Stomach smooth muscle (tissue), 2 donors: ENCODE measurements around the gene NR2F1-AS1.

Experiments used
- H3K27ac ChIP-seq: one replicate; pipeline ENCODE4 v1.7.0; 2013; ENCODE audit warnings: mild to moderate bottlenecking, low read length, inconsistent platforms
- H3K27me3 ChIP-seq, 2 donors: one replicate each; pipeline ENCODE4 v1.7.0; 2013; ENCODE audit warnings: low read length in 2 of 2; ENCODE audit not compliant: insufficient read depth in 2 of 2, control insufficient read depth in 1 of 2
- H3K36me3 ChIP-seq, 2 donors: one replicate each; pipeline ENCODE4 v1.7.0; 2013; ENCODE audit warnings: low read length in 2 of 2; ENCODE audit not compliant: control insufficient read depth in 2 of 2, insufficient read depth in 2 of 2
- H3K4me1 ChIP-seq: one replicate; pipeline ENCODE4 v1.7.0; 2013; ENCODE audit warnings: low read length; ENCODE audit not compliant: control insufficient read depth, insufficient read depth
- H3K4me3 ChIP-seq, 2 donors: one replicate each; pipeline ENCODE4 v1.7.0; 2013; ENCODE audit warnings: low read length in 2 of 2
- H3K9ac ChIP-seq, 2 donors: one replicate each; pipeline ENCODE4 v1.7.0; 2013; ENCODE audit warnings: low read length in 2 of 2, mild to moderate bottlenecking in 1 of 2
- H3K9me3 ChIP-seq, 2 donors: one replicate each; pipeline ENCODE4 v1.7.0; 2013; ENCODE audit warnings: low read length in 2 of 2; ENCODE audit not compliant: control insufficient read depth in 2 of 2
- donor health status: healthy.
- donor health status: Pancreatic carcinoma.

The NR2F1-AS1 gene

DNA sequence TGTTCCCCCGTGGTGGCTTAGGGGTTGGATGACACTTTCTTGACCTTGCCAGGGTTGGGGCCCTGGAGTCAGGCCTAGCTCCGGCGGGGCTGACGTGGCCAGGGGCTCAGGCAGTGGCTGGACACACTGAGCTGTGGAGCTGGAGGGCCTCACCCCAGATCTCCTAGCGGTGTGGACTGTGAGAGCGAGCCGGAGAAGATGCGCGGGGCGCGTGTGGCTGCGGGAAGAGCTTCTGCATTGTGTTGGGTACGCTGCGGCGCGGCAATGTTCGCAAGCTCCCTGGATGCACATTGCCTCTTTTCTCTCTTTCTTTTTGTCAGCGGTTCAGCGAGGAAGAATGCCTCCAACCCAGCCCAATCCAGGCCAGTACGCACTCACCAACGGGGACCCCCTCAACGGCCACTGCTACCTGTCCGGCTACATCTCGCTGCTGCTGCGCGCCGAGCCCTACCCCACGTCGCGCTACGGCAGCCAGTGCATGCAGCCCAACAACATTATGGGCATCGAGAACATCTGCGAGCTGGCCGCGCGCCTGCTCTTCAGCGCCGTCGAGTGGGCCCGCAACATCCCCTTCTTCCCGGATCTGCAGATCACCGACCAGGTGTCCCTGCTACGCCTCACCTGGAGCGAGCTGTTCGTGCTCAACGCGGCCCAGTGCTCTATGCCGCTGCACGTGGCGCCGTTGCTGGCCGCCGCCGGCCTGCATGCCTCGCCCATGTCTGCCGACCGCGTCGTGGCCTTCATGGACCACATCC is 6.8 kb upstream of the NR2F1-AS1 start:
- Histone ChIP-seq H3K9me3 (no peaks in the 10 kb centered on the region), H3K27me3 (peaks cover 0 to 4% of the 10 kb centered on the region in 2 donors), H3K9ac (peak overlapping the region in 1 of 2 donors; percentile 51), H3K36me3 (peaks cover 0 to 4% of the 10 kb centered on the region in 2 donors), H3K27ac (peak overlapping the region; percentile 62), H3K4me3 (peak overlapping the region; percentile 17 to 99), H3K4me1 (peaks cover 19% of the 10 kb centered on the region)

GRCh38 chr5:93586736-93587596 is 5.9 kb upstream of the NR2F1-AS1 start:
- H3K9ac ChIP-seq, result peak overlapping the region in 1 of 2 donors; percentile 51
- peaks cover 21% of the 10 kb centered on the region for H3K4me1 ChIP-seq
- H3K27ac ChIP-seq, result peak overlapping the region; percentile 62
- peaks cover 0 to 2% of the 10 kb centered on the region in 2 donors for H3K36me3 ChIP-seq
- H3K27me3 ChIP-seq, result peaks cover 0 to 4% of the 10 kb centered on the region in 2 donors
- H3K4me3 ChIP-seq, result peak overlapping the region; percentile 17 to 99
- no peaks in the 10 kb centered on the region for H3K9me3 ChIP-seq

DNA sequence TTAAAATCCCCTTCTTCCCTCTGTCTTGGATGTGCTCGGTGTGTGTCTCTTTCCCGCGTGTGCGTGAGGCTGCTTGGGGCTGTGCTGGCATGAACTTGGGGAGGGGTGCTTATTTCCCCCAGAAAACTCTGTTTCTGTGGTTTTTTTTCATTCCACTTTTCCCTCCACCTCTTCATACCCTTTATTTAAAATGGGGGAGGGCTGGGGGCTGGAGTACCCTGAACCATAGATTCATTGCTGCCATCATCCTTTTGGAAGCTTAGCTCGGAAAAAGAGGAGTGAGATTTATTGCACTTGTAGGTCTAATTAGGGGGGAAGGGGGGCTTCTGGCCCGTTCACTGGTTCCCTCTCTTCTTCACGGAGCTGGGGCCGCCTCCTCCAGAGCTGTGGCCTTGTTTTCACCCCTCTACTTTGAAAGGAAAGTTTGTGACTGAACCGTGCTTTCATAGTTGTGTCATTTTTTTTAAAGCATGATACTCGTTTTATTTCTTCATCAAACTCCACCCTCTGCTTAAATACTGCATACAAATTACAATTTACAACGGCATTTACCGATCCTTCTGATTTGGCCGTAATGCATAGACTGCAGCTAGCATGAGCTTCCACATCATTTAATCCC is 4.9 kb upstream of the NR2F1-AS1 start:
- peak overlapping the region; percentile 75 to 99 for H3K4me3 ChIP-seq
- H3K27me3 ChIP-seq, result peaks cover 0 to 4% of the 10 kb centered on the region in 2 donors
- H3K4me1 ChIP-seq, result peaks cover 21% of the 10 kb centered on the region
- H3K9ac ChIP-seq, result peak overlapping the region; percentile 53 to 81
- H3K36me3 ChIP-seq, result peaks cover 0 to 2% of the 10 kb centered on the region in 2 donors
- H3K27ac ChIP-seq, result peak overlapping the region; percentile 69
- H3K9me3 ChIP-seq, result no peaks in the 10 kb centered on the region

DNA sequence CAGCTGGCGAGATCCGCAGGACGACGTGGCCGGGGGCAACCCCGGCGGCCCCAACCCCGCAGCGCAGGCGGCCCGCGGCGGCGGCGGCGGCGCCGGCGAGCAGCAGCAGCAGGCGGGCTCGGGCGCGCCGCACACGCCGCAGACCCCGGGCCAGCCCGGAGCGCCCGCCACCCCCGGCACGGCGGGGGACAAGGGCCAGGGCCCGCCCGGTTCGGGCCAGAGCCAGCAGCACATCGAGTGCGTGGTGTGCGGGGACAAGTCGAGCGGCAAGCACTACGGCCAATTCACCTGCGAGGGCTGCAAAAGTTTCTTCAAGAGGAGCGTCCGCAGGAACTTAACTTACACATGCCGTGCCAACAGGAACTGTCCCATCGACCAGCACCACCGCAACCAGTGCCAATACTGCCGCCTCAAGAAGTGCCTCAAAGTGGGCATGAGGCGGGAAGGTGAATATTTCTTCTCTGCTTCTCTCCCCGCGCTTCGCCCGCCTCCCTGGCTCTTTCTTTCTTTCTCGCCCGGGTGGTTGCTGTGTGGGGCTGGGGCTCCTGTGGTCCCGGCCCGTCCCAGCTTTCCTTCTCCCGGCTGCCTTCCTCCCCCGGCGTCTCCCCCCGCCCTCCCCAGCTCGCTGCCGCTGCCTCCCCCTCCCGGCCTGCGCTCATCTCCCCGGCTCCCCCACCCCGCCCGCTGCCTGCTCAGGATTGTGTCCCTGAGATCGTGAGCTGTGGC is 4.2 kb upstream of the NR2F1-AS1 start:
- H3K9ac ChIP-seq, result peak overlapping the region; percentile 53 to 81
- peak overlapping the region; percentile 88 to 99 for H3K4me3 ChIP-seq
- peaks cover 0 to 2% of the 10 kb centered on the region in 2 donors for H3K36me3 ChIP-seq
- no peaks in the 10 kb centered on the region for H3K9me3 ChIP-seq
- peak overlapping the region; percentile 70 for H3K27ac ChIP-seq
- peaks cover 0 to 5% of the 10 kb centered on the region in 2 donors for H3K27me3 ChIP-seq
- H3K4me1 ChIP-seq, result peaks cover 23% of the 10 kb centered on the region

DNA sequence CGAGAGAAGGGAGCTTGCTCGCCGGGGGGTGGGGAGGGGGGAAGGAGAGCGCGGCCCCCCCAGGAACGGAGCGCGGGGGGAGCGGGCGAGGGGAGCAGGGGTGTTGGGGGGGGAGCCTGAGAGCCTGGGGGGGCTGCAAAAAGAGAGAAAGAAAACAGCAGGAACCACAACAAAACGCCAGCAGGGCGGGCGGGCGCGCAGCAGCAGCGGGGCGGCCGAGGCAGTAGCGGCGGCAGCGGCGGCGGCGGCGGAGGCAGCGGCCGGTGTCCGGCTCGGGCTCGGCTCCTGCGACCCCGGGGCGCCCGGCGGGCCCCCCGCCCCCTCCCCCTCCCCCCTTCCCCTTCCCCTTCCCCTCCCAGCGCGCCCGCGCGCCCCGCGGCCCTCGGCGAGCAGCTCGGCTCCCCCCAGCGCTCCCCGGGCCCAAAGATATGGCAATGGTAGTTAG is 3.6 kb upstream of the NR2F1-AS1 start:
- H3K27ac ChIP-seq, result no peak overlapping the region

GRCh38 chr5:93583768-93584595 is 3.0 kb upstream of the NR2F1-AS1 start:
- H3K27ac ChIP-seq, result peak overlapping the region; percentile 94
- H3K9ac ChIP-seq, result peak overlapping the region; percentile 23 to 70

More for the DNA sequence above, 3.6 kb upstream of the NR2F1-AS1 start:
- Histone ChIP-seq H3K4me3 (peak overlapping the region in 1 of 2 donors; percentile 99), H3K9ac (no peak overlapping the region), H3K36me3 (peaks cover 0 to 2% of the 10 kb centered on the region in 2 donors), H3K9me3 (no peaks in the 10 kb centered on the region), H3K4me1 (peaks cover 24% of the 10 kb centered on the region), H3K27me3 (peaks cover 0 to 8% of the 10 kb centered on the region in 2 donors)

DNA sequence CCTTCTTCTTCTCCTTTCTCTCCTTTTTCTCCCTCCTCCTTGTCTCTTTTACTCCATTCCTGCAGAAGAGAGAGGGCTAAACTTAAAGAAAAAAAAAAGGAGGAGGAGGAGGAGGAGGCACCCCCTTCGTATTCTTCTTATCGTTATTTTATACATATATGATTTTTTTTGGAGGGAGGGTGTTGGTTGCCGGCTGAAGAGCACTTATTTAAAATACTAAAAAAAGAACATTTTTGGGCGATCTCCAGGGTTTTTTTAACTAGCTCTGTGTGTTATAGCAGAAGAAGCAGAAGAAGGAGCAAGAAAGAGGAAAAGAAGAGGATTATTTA is 2.4 kb upstream of the NR2F1-AS1 start:
- Histone ChIP-seq H3K9me3 (no peaks in the 10 kb centered on the region), H3K27me3 (peaks cover 0 to 8% of the 10 kb centered on the region in 2 donors), H3K27ac (peak overlapping the region; percentile 94), H3K4me1 (peaks cover 24% of the 10 kb centered on the region), H3K9ac (peak overlapping the region; percentile 23 to 70), H3K36me3 (peaks cover 0 to 2% of the 10 kb centered on the region in 2 donors), H3K4me3 (peak overlapping the region; percentile 94 to 99)

More at GRCh38 chr5:93583768-93584595, 3.0 kb upstream of the NR2F1-AS1 start:
- Histone ChIP-seq H3K9me3 (no peaks in the 10 kb centered on the region), H3K4me3 (peak overlapping the region; percentile 94 to 99), H3K27me3 (peaks cover 0 to 8% of the 10 kb centered on the region in 2 donors), H3K36me3 (peaks cover 0 to 2% of the 10 kb centered on the region in 2 donors), H3K4me1 (peaks cover 23% of the 10 kb centered on the region)

DNA sequence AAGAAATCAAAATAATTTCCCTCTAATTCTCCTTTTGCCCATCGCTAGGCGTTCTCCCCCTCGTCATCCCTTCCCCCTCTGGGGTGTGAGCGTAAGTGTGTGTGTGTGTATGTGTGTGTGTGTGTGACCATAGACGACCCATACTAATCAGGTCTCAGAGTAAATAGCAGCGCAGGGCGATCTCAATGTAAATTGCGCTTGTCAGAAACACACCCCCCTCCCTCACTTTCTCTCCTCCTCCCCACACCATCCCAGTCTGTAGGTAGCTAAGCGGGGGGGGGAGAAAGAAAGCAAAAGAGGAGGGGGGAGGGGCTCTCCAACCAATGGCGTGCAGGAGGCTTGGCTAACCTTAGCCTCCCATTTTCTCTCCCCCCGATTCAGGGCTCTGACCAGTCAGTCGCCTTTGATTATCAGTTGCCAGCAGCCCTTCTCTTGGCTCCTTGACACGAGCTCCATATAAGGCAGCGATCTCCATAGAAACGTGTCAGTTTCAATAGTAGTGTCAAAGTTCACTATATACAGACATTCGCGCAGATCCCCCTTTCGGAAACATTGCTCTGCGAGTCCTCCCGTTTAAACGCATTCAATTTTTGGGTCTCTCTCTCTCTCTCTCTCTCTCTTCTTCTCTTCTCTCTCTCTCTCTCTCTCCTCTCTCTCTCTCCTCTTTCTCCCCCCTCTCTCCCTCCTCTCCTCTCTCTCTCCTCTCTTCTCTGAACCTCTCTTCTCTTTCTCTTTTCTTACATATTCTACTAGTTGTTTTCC is 1.8 kb upstream of the NR2F1-AS1 start, which contains the start of gene NR2F1:
NR2F1 (plus strand) TSS at position 546 of the 762 bp plus-strand sequence. CDS start 1,802 bp downstream, outside the sequence.
- Histone ChIP-seq H3K9ac (peak within 1 kb of the TSS; percentile 64 to 70), H3K9me3 (no peaks in the 10 kb centered on the region), H3K36me3 (no peaks in the 10 kb centered on the region), H3K4me3 (peak within 1 kb of the TSS; percentile 94 to 99), H3K27me3 (peaks cover 0 to 5% of the 10 kb centered on the region in 2 donors), H3K4me1 (peaks cover 25% of the 10 kb centered on the region), H3K27ac (peak within 1 kb of the TSS; percentile 94)

- H3K9ac ChIP-seq, result peak overlapping the region; percentile 64 to 70
- H3K9me3 ChIP-seq, result no peaks in the 10 kb centered on the region
- H3K4me3 ChIP-seq, result peak overlapping the region; percentile 94 to 99
- H3K27me3 ChIP-seq, result peaks cover 0 to 4% of the 10 kb centered on the region in 2 donors
- peak overlapping the region; percentile 94 for H3K27ac ChIP-seq
- H3K36me3 ChIP-seq, result no peaks in the 10 kb centered on the region
- H3K4me1 ChIP-seq, result peaks cover 24% of the 10 kb centered on the region
Measured at GRCh38 chr5:93582167-93582462, 1.1 kb upstream of the NR2F1-AS1 start.
